ENCODE data around the gene ARHGEF1.
A peak's percentile ranks its signal among the peaks of the same experiment; 100 is the strongest.
"Not testable (repeated sequence)": the region's sequence is repeated elsewhere in the genome, so short reads cannot be mapped to it uniquely, and the experiment has no call there.

The ARHGEF1 gene

DNA sequence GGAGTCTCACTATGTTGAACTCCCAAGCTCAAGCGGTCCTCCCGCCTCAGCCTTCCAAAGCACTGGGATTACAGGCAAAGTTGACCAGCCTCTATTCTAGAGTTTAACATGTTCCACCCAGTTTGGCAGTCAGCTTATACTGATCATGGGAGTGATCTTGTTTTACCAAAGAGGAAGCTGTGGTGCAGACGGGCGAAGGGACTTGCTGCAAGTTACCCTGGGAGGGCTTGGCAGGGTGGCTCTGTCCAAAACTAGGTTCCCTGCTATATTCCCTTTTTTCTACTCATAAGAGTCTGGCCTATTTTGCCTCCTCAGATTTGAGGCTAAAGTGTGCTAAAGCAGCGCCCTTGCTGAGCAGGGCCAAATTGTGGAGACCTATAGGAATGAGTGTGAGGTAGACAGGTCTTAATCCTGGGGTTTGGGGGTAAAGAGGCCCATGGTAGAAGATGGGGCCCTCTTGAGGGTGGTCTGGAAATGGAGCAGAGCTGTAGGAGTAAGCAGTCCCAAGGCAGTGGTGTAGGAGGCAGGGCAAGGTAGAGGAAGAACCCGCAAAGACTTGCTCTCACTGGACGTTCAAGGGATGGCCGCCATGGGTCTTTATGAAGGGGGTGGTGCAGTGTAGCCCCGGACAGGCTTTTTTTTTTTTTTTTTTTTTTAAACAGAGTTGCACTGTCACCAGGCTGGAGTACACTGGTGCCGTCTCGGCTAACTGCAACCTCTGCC, 19.6 kb upstream of the ARHGEF1 start:
- DNase-seq, result no peak

DNA sequence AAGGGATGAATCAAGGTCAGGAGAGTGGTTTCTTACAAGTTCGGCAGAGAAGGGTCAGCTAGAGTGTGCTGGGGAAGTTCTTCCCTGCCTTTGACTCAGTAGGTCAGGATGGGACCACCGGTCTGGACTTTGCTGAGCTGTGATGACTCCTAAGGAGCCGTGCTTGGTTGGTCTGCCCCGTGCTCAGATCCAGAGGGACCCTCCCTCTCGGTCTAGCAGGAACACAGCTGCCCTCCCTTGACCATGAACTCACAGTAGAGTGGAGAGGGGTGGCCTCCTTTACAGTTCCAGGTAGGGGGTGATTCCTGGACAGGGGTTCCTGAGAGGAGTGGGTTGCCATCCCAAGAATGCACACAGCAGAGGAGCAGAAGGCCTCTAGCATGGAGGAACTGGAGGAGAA, 18.6 kb upstream of the ARHGEF1 start:
- DNase-seq, result no peak

DNA sequence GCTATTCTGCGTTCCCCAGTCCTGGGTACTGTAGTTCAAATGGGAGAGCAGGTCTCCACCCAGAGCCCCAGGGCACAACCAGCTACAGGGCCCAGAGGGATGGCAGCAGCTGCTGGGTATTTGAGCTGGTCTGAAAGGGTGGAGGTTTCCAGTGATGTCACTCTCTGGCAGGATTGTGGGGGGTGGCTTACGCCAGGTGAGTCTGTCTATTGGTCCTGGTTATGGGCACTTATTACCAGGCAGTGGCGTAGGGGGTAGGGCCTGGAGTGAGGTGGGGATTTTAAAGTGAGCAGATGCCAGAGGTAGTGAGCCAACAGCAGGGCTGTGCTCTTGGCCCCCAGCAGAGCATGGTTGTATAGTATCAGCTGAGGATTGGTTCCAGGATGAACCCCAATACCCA, 16.7 kb upstream of the ARHGEF1 start:
- DNase-seq, result no peak

DNA sequence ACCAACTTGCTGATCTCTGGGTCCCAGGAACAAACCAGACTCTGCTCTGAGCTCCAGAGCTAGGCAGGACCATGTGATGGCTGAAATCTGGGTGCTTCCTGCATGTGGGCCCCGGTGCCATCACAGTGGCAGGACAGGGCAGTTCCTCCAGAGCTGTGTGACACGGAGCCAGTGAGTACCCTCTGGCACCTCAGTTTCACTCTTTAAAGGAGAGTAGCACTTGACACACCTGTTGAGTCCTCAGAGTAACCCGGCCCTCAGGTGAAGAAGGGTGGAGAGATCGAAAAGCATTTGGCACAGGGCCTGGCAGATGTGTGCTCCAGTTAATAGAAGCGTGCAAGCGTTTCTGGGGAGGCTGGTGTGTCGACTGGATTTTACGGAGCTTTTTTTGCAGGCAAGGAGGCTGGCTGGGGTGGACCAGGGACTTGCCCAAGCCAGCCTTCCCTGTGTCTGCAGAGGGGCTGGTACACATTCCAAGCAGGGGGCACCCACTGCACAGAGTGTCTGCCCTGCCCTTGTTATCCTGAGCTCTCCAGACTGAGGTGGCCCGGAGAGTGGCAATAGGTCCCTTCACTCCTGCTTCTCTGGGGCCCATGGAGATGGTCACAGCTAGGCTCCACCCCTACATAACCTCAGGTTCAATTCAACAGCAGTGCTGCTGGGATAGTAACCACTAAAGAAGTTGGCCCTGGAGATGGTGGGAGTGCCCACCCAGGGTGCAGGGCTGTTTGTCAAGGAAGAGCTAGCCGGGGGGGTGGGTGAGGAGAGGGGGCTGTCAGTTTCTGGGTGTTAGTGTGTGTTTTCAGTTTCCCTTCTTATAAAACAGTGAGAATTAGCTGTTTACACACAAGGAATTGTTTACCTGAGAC, 14.6 kb upstream of the ARHGEF1 start:
- no peak for DNase-seq

DNA sequence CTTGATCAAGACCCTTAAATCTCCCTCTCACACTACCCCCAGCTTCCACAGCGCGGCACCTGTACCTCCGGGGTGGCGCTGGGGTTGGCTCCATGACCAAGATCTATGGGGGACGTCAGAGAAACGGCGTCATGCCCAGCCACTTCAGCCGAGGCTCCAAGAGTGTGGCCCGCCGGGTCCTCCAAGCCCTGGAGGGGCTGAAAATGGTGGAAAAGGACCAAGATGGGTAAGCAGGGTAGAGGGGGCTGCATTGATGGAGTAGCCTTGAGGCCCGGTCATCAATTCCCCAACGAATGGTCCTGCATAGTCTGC, 14.0 kb upstream of the ARHGEF1 start:
- DNase-seq, result no peak

DNA sequence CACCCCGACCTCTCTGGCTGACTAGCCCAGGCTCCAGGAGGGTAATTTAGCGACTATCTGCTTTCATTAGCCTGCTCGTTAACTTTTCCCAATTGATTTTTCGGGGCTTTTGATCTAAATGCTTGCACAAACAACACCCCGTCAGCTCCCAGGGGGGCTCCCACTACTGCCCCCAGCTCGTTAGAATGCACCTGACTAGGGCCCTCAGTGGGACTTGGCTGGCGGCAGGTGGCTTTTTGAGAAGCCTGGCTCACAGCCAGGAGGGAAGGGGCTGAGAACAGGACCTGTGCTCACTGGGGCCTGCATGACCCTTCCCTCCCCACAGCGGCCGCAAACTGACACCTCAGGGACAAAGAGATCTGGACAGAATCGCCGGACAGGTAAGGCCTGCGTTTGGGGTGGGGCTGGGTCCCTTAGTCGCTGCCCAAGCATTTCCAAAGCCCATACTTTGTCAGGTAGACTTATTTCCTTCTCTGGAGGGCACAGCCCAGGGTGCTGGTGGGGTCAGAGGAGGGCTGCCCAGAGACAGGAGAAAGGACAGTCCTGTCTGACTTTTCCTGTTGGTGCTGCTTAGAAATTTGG, 13.5 kb upstream of the ARHGEF1 start:
- DNase-seq, result no peak

DNA sequence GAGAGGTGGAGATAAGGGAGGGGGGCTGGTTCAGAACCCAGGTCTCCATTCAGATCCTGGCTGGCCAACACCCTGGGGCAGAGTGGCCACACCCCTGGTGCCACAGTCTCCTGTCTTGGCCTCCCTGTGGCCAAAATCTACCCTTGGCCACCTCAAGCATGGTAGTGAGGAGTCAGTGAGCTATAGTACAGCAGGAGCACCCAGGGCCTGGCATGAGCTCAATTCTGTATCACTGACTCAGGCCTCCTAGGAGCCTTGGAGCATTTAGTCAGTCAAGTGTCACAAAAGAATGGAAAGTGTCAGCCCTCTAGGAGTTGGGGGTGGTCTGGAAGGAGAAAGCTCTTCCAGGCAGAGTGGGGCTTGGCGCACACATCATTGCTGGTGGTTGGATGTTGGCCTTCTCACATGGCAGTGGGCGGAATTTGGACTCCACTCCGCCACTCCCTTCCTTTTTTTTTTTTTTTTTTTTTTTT, 12.5 kb upstream of the ARHGEF1 start:
- no peak for DNase-seq

DNA sequence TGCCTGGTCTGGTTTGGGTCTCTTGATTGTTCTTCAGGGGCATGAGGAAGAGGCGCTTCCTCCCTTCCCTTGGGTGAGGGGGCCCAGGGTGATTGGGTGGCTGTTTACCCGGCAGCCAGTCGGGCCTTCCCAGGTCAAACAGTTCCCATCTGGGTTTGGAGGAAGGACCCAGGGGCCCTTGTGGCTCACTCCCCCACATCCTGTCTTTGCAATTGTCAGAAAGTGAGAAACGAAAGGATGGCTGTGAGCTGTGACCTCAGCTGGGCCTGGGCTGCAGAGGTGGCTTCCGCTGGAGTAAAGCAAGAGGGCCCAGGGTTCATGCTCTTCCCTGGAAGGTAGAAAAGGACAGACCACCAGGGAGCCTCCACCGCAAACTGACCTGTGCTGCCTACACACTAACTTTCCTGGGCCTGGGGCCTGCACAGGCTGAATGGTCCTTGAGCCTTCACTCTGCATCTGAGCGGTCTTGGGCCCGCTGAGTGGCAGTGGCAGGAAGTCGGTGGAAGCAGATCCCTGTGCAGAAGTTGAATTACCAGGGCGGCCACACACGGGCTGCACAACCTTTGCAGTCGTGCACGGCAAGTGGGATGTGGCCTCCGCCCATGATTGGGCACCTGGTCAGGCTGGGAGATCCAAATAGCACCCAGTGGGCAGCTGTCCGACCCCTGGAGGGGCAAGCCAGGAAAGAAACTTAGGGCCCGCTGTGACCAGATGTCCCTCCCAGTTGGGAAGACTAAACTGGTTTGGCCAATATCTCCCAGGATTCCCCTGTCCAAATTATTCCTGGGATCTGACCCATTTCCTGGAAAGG, 11.2 kb upstream of the ARHGEF1 start:
- DNase-seq, result peak; percentile 51

DNA sequence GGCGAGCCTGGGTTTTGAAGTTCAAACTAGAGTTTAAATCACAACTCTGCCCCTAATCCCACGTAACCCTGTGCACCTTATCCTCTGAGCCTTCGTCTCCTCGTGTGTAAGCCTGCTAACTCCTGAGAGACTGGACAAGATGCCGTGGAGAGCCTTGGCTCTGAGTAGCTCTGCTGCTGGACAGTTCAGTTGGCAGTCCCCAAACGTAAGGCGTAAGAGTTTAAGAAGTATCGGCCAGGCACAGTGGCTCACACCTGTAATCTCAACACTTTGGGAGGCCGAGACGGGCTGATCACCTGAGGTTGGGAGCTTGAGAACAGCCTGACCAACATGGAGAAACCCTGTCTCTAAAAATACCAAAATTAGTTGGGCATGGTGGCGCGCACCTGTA, 10.6 kb upstream of the ARHGEF1 start:
- DNase-seq, result no peak

DNA sequence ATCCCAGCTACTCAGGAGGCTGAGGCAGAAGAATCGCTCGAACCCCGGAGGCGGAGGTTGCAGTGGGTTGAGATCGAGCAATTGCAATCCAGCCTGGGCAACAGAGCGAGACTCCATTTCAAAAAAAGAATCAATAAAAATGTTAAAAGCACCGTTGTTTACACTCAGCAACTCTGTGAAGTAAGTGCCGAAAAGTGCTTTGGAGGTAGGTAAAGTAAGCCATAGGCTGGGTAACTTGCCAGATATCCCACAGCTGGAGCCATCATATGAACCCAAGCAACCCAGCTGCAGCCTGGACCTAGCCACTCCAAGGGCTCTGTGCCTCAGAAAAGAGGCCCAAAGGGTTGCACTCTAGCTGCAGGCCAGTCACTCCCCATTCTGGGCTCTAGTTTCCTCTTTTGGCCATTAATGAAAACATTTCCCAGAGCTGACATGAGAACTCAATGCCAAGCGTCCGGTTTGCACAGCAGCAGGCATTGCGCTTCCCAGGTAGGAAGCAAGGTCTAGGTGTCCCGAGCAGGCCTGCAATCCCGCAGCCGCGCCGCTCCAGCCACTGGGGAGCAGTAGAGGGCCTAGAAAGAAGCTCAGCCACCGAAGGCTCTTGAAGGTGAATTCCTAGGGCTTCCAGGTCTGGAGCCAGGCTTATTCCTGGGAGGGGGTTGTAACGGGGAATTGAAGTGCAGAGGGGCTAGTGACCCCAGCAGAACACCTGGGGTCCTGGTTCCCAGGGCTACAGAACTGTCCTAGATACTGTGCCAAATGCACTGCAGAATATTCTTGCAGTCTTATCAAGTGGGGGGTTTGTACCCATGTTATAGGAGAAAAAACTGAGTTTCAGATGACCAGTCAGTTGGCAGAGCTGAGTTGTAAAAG, 10.0 kb upstream of the ARHGEF1 start:
- peak; percentile 72 for DNase-seq

DNA sequence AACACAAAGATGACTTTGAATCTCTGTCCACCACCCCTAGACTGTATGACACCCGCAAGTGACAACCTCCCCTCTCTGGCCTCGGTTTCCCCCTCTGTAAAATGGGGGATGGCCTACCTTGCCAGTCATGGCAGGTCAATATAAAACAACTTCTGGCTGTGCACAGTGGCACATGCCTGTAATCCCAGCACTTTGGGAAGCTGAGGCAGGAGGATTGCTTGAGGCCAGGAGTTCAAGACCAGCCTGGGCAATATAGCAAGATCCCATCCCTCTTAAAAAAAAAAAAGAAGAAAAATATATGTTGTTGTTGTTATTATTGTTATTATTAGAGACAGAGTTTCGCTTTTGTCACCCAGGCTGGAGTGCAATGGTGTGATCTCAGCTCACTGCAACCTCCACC, 7.0 kb upstream of the ARHGEF1 start:
- not testable (repeated sequence) for DNase-seq

DNA sequence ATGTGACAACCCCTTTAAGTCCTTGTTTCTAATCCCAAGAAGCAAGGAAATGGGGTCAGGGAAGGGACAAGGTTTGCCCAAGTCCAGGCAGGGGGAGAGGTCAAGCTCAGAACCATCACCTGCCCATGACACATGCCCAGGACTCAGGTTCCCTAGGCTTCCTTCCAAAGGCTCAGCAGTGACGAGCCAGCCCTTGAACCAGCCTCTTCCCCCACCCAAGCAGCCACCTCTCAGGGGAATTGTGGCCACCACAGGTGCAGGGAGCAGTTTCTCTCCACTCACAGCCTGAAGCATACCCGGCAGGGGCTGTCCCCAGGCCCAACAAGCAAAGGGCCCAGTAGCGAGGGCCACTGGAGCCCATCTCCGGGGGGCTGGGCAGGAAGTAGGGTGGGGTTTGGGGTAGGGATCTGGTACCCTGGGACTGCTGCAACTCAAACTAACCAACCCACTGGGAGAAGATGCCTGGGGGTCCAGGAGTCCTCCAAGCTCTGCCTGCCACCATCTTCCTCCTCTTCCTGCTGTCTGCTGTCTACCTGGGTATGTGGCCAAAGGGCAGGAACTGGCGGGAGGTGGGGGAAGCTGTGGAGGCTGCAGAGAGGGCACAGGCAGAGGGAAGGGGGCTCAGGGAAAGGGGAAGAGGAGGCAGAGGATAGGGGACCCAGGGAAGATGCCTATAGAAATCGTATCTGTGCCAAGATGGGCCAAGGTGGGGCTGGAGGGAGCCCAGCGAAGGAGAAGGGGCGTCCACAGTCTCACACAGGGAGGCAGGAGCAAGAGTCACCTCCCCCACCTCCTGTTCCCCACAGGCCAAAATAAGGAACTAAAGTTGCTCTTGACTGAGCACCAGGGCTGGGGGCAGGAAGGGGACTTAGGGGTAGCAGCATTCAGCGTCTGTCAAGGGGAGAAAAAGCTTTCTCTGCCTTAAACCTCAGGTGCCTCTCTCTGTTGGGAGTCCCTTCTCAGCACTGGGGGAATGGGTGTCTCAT, 5.8 kb upstream of the ARHGEF1 start, which contains the start of gene CD79A:
Gene CD79A, plus strand, starts transcription at position 433 of the 986 bp plus-strand sequence. Its CDS starts 26 bp downstream, at position 459.
- no peak for DNase-seq

DNA sequence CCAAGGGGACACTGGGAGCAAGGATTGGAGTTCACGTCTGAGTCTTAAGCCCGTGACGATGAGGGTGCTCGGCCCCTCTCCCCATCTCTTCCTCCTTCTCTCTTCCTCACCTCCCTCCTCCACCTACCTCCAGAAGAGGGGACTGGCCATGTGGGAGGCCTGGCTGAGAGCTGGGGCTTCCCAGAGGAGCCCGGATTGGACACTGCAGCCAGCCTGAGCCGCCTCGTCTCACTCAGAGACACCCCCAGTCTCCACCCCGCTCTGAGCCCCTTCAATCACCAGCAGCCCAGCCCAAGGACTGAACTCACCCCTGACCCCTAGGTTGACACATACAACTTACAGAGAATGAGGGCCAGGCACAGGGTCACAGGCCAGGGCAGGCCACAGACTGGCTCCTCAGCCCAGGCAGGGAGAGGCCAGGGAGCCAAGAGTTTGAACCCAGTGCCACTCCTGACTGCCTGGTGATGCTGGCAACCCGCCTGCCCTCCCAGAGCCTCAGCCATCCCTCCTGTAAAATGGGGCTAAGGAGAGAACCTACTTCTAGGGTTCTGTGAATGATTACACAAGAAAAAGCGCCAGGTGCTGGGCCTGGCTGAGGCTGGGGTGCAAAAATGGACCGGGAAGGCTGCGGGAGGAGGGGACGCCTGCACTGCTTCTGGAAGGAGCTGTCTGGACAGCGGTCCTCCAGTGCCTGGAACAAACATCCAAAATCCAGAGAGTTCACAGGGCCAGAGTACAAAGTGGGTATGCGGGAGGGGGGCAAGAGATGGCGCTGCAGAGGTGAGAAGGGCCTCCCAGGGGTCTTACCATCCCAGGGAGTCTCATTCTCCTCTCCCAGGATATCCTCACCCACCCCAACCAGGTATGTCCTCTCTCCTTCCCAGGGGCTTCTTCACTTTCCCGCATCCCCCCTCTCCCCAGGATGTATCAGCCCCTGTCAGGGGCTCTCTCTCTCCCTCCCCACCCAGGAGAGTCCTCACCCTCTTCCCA, 4.8 kb upstream of the ARHGEF1 start:
- no peak for DNase-seq

DNA sequence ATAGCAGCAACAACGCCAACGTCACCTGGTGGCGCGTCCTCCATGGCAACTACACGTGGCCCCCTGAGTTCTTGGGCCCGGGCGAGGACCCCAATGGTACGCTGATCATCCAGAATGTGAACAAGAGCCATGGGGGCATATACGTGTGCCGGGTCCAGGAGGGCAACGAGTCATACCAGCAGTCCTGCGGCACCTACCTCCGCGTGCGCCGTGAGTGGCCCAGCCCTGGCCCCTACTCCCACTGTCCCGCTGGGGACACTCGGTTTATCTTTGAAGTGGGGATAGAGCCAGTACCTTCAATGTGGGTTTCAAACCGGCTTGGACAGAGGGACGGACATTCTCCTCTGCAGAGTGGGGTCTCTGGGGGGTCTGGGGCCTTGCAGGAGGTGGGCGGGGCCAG, 3.9 kb upstream of the ARHGEF1 start:
- no peak for DNase-seq

DNA sequence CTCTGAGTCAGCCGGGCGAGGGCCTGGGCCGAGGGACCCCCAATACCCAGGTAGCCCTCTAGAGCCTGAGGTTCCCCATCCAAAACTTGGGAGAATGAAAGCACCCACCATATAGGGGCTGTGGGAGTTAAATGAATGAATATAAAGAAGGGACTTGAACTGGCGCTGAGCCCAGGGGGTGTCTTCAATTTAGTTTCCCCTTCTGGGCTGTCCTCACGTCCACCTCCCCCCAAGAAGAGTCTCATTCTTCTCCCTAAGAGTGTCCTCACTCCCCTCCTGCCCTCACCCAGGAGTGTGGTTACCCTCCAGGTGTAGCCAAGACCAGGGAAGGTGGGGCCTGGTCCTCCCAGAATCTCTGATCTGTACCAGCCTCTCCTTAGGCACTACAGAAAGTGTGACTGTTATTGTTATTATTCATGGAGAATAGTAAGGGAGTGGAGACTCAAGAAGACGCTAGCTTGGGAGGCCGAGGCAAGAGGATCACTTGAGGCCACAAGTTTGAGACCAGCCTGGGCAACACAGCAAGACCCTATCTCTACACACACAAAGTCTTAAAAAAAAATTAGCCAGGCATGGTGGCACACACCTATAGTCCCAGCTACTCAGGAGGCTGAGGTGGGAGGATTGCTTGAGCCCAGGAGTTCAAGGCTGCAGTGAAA, 3.2 kb upstream of the ARHGEF1 start:
- no peak for DNase-seq

DNA sequence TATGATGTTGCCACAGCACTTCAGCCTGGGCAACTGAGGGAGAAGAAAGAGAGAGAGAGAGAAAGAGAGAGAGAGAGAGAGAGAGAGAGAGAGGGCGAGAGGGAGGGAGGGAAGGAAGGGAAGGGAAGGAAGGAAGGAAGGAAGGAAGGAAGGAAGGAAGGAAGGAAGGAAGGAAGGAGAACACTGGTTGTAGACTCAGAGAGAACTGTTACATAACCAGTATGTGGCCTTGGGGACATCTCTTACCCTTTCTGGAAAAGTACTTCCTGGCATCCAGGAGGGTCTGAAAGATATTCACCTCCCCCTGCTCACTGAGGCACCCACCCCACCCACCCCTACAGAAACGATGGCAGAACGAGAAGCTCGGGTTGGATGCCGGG, 2.7 kb upstream of the ARHGEF1 start:
- no peak for DNase-seq

DNA sequence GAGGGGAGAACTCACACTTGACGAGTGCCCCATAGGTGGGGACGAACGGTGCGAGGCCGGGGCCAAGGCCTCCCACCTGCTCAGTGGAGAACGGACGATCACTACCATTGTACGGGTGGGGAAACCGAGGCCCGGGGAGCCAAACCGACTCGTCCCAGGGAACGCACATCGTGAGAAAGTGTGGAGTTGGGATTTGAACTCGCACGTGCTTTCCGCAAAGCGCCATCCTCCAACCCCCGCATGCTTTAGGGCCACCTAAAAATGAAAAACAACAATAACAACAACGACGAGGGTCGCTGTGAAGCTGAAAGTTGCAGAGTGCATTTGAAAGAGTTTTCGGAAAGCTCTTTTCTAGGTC, 458 bp downstream of the ARHGEF1 start:
- DNase-seq, result no peak

DNA sequence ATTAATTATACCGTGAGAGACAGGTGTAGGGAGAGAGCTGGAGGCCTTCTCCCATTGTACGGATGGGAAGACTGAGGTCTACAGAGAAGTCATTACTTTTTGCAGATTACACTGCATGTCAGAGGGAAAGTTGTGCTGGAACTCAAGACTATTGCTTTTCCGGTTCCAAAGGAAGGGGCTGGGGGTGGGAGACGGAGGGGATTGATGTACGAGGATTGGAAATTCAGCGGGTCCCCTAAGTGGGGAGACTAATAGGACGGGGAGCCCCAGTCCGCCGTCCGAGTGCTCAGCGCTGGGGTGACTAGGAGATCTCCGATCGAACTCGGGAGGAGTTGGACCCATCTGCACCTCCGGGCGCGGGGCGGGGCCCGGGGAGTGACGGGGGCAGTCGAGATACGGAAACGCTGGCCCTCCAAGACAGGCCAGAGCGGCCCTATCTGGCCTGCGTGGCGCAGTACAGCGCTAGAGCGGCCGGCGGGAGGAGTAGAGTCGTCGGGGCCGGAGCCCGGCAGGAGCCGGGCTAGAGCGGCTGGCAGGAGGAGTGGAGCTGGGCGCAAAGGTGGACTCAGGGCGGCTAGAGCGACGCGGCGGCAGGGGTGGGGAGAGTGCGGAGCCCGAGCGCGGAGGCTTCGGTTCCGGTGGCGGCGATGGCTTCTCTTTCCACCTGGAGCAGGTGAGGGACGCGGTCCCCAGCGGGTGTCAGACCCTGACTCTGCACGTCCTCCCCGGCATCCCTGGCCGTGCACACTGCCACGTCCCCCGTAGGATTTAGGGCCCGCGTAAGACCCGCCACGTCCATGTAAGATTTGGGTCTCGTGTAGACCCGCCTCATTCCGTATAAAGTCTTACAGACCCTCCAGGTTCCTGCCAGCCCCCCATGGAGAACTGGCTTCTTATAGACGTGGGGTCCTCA, 1.1 kb downstream of the ARHGEF1 start:
- peak; percentile 84 for DNase-seq
